Adipocyte (in vitro differentiated cells): Measurements from ENCODE around the gene CXCL17.
A peak's percentile ranks its signal among the peaks of the same experiment; 100 is the strongest.

Source experiments
- DNase-seq: peaks from one replicate; pipeline ENCODE4 v3.0.0-alpha.2; 2015; ENCODE audit warnings: low read depth
- H3K27me3 ChIP-seq: replicated peaks from 2 replicates; pipeline ENCODE4 v1.7.0; 2013; ENCODE audit warnings: mild to moderate bottlenecking, low read length, moderate library complexity; ENCODE audit not compliant: control insufficient read depth, insufficient read depth
- H3K36me3 ChIP-seq: 2 replicates; pipeline ENCODE4 v1.7.0; 2013; ENCODE audit warnings: low read length, mild to moderate bottlenecking, moderate library complexity; ENCODE audit not compliant: control insufficient read depth, insufficient read depth, severe bottlenecking
- H3K4me1 ChIP-seq: 2 replicates; pipeline ENCODE4 v1.7.0; 2013; ENCODE audit warnings: mild to moderate bottlenecking, low read length, moderate library complexity; ENCODE audit not compliant: control insufficient read depth, insufficient read depth
- H3K4me3 ChIP-seq: 2 replicates; pipeline ENCODE4 v1.7.0; 2013; ENCODE audit warnings: mild to moderate bottlenecking, low read length, moderate library complexity
- H3K9ac ChIP-seq: 2 replicates; pipeline ENCODE4 v1.7.0; 2013; ENCODE audit warnings: mild to moderate bottlenecking, low read length, moderate library complexity
- H3K9me3 ChIP-seq: 2 replicates; pipeline ENCODE4 v1.7.0; 2013; ENCODE audit warnings: mild to moderate bottlenecking, low read length, moderate library complexity; ENCODE audit not compliant: control insufficient read depth

Gene CXCL17

GRCh38 chr19:42422092-42422900 lies 20.4 kb downstream of the CXCL17 start:
- no peak for DNase-seq
- no peaks in the 10 kb centered on the region for H3K36me3 ChIP-seq
- H3K4me3 ChIP-seq: peak overlapping the region; percentile 85
- H3K9ac ChIP-seq: peak overlapping the region; percentile 86
- H3K9me3 ChIP-seq: no peaks in the 10 kb centered on the region
- H3K27me3 ChIP-seq: no peaks in the 10 kb centered on the region
- H3K4me1 ChIP-seq: peaks cover 36% of the 10 kb centered on the region

- Histone ChIP-seq H3K4me3 (peak overlapping the region; percentile 85), H3K9ac (peak overlapping the region; percentile 86), H3K36me3 (no peaks in the 10 kb centered on the region), H3K4me1 (peaks cover 36% of the 10 kb centered on the region), H3K9me3 (no peaks in the 10 kb centered on the region), H3K27me3 (no peaks in the 10 kb centered on the region)
- no peak for DNase-seq
Observed at GRCh38 chr19:42421591-42422031, 21.1 kb downstream of the CXCL17 start.

GRCh38 chr19:42421101-42421500 lies 21.6 kb downstream of the CXCL17 start:
- no peak for DNase-seq
- Histone ChIP-seq H3K36me3 (no peaks in the 10 kb centered on the region), H3K4me1 (peaks cover 36% of the 10 kb centered on the region), H3K9me3 (no peaks in the 10 kb centered on the region), H3K4me3 (peak overlapping the region; percentile 55), H3K27me3 (no peaks in the 10 kb centered on the region), H3K9ac (peak overlapping the region; percentile 86)

GRCh38 chr19:42420055-42420544 lies 22.6 kb downstream of the CXCL17 start:
- H3K9ac ChIP-seq: peak overlapping the region; percentile 86

GRCh38 chr19:42419309-42419708 lies 23.4 kb downstream of the CXCL17 start:
- DNase-seq: no peak
- H3K36me3 ChIP-seq: peaks cover 5% of the 10 kb centered on the region
- H3K4me1 ChIP-seq: peaks cover 35% of the 10 kb centered on the region
- peak overlapping the region; percentile 55 for H3K4me3 ChIP-seq
- peak overlapping the region; percentile 86 for H3K9ac ChIP-seq
- no peaks in the 10 kb centered on the region for H3K9me3 ChIP-seq
- H3K27me3 ChIP-seq: no peaks in the 10 kb centered on the region

More at GRCh38 chr19:42420055-42420544, 22.6 kb downstream of the CXCL17 start:
- H3K9me3 ChIP-seq: no peaks in the 10 kb centered on the region
- peaks cover 36% of the 10 kb centered on the region for H3K4me1 ChIP-seq
- peak overlapping the region; percentile 55 for H3K4me3 ChIP-seq
- H3K36me3 ChIP-seq: no peaks in the 10 kb centered on the region
- peak; percentile 47 for DNase-seq
- no peaks in the 10 kb centered on the region for H3K27me3 ChIP-seq

GRCh38 chr19:42412661-42413076 lies 30.1 kb downstream of the CXCL17 start:
- Histone ChIP-seq H3K36me3 (peaks cover 33% of the 10 kb centered on the region), H3K9me3 (no peaks in the 10 kb centered on the region), H3K27me3 (no peaks in the 10 kb centered on the region), H3K4me3 (peak overlapping the region; percentile 83), H3K4me1 (peaks cover 18% of the 10 kb centered on the region), H3K9ac (peak overlapping the region; percentile 89)
- no peak for DNase-seq

GRCh38 chr19:42412227-42412626 lies 30.5 kb downstream of the CXCL17 start:
- DNase-seq: peak; percentile 29
- Histone ChIP-seq H3K9ac (peak overlapping the region; percentile 89), H3K36me3 (peaks cover 38% of the 10 kb centered on the region), H3K4me3 (peak overlapping the region; percentile 83), H3K9me3 (no peaks in the 10 kb centered on the region), H3K4me1 (peaks cover 18% of the 10 kb centered on the region), H3K27me3 (no peaks in the 10 kb centered on the region)

GRCh38 chr19:42411581-42412178 lies 31.1 kb downstream of the CXCL17 start:
- DNase-seq: no peak
- Histone ChIP-seq H3K4me3 (peak overlapping the region; percentile 83), H3K9ac (peak overlapping the region; percentile 89), H3K36me3 (peaks cover 43% of the 10 kb centered on the region), H3K9me3 (no peaks in the 10 kb centered on the region), H3K27me3 (no peaks in the 10 kb centered on the region), H3K4me1 (peaks cover 18% of the 10 kb centered on the region)

- Histone ChIP-seq H3K36me3 (peaks cover 56% of the 10 kb centered on the region), H3K27me3 (no peaks in the 10 kb centered on the region), H3K9ac (peak overlapping the region; percentile 89), H3K9me3 (no peaks in the 10 kb centered on the region), H3K4me1 (peaks cover 25% of the 10 kb centered on the region), H3K4me3 (peak overlapping the region; percentile 83)
- no peak for DNase-seq
Observed at GRCh38 chr19:42410371-42410770, 32.4 kb downstream of the CXCL17 start.

GRCh38 chr19:42409477-42409876 lies 33.3 kb downstream of the CXCL17 start:
- H3K4me1 ChIP-seq: peaks cover 25% of the 10 kb centered on the region
- no peak for DNase-seq
- peak overlapping the region; percentile 89 for H3K9ac ChIP-seq
- H3K4me3 ChIP-seq: peak overlapping the region; percentile 83
- no peaks in the 10 kb centered on the region for H3K27me3 ChIP-seq
- H3K36me3 ChIP-seq: peaks cover 62% of the 10 kb centered on the region
- H3K9me3 ChIP-seq: no peaks in the 10 kb centered on the region

- H3K9me3 ChIP-seq: no peaks in the 10 kb centered on the region
- peak overlapping the region; percentile 89 for H3K9ac ChIP-seq
- no peak for DNase-seq
- peaks cover 70% of the 10 kb centered on the region for H3K36me3 ChIP-seq
- H3K4me3 ChIP-seq: peak overlapping the region; percentile 83
- H3K4me1 ChIP-seq: peaks cover 21% of the 10 kb centered on the region
- H3K27me3 ChIP-seq: no peaks in the 10 kb centered on the region
Observed at GRCh38 chr19:42407816-42408175, 35.0 kb downstream of the CXCL17 start.
